Kidney (tissue), 14 donors: Measurements from ENCODE around the gene SH3RF1. TPM values are rescaled to one million over a fixed set of nuclear protein-coding genes. Genes with fewer than 3 reads are reported as not detected.

ENCODE experiments used
- DNase-seq, 5 donors: peaks; one replicate each; pipeline ENCODE4 v3.0.0-alpha.2; 2013 to 2020
- FAIRE-seq: peaks from 2 replicates; lab custom pipeline; 2012; peaks lifted over from hg19 to GRCh38; lab: Jason Lieb, UNC
- H3K27ac ChIP-seq, 2 donors: one replicate each; pipeline ENCODE4 v1.7.0; 2013; ENCODE audit warnings: low read depth in 2 of 2, low read length in 2 of 2, inconsistent platforms in 1 of 2
- H3K27me3 ChIP-seq: one replicate; pipeline ENCODE4 v1.7.1; 2013; ENCODE audit warnings: low read length, inconsistent platforms; ENCODE audit not compliant: control insufficient read depth, insufficient read depth
- H3K36me3 ChIP-seq, 3 donors: one replicate each; pipeline versions ENCODE4 v1.7.0 to v1.7.1; 2013; ENCODE audit warnings: low read length in 3 of 3, control low read depth in 1 of 3, inconsistent platforms in 1 of 3; ENCODE audit not compliant: insufficient read depth in 3 of 3, control insufficient read depth in 2 of 3
- H3K4me1 ChIP-seq, 3 donors: one replicate each; pipeline versions ENCODE4 v1.7.0 to v1.7.1; 2013; ENCODE audit warnings: low read length in 3 of 3, inconsistent platforms in 1 of 3, low read depth in 1 of 3; ENCODE audit not compliant: control insufficient read depth in 2 of 3, insufficient read depth in 2 of 3
- H3K4me3 ChIP-seq, 3 donors: one replicate each; pipeline versions ENCODE4 v1.7.0 to v1.8.1; 2013; ENCODE audit warnings: low read length in 3 of 3, control low read depth in 1 of 3, inconsistent platforms in 1 of 3
- H3K9ac ChIP-seq, 3 donors: one replicate each; pipeline versions ENCODE4 v1.7.0 to v1.7.1; 2013; ENCODE audit warnings: low read length in 3 of 3, control low read depth in 1 of 3, inconsistent platforms in 1 of 3
- H3K9me3 ChIP-seq, 3 donors: one replicate each; pipeline versions ENCODE4 v1.7.0 to v1.7.1; 2013; ENCODE audit warnings: low read length in 3 of 3, control low read depth in 1 of 3, inconsistent platforms in 1 of 3; ENCODE audit not compliant: control insufficient read depth in 2 of 3, insufficient read depth in 1 of 3
- CTCF ChIP-seq: IDR thresholded peaks from 3 replicates; pipeline ENCODE4 v1.5.1; 2012; ENCODE audit warnings: mild to moderate bottlenecking, moderate library complexity, borderline replicate concordance; ENCODE audit not compliant: insufficient read depth; ENCODE audit errors: extremely low read depth
- intact Hi-C: fragments of 100-400 bp; cut with DNase I; formaldehyde crosslinking; loops from one replicate; pipeline ENCODE4 v1.11.1; 2022
- polyA plus RNA-seq: library from polyadenylated mRNA; stranded (reverse); fragments of 350-450 nt; fragmentation: Illumina TruSeq; extraction: RNeasy Lipid Tissue Mini Kit (QIAGEN cat#74804); gene quantifications from one replicate; pipeline ENCODE4 v1.2.3, GENCODE V29; 2014; ENCODE audit warnings: low read depth, low replicate concordance; ENCODE audit not compliant: insufficient read depth
- total RNA-seq: library from RNA; stranded (reverse); fragmentation: NEBNext Ultra II Directional; extraction: Animal tissue kit (Norgen Biotek cat#: 25700); gene quantifications from one replicate; pipeline ENCODE4 v1.2.1, GENCODE V29; 2021
- donor health status: control.
- donor health status: control.
- donor health status: control.
- donor health status: control.
- donor health status: control.
- donor health status: DM: yes; HTN: yes; CAD: no.
- donor health status: Normal renal cell carcinoma (clear cell type).

Gene SH3RF1
- total and polyA plus RNA-seq, 2 donors from 2014 or later: 8.2 to 35.7 TPM

GRCh38 chr4:169150806-169151205 is 120.0 kb downstream of the SH3RF1 start:
- no peak overlapping the region for H3K9ac ChIP-seq
- H3K27me3 ChIP-seq: no peaks in the 10 kb centered on the region
- H3K4me1 ChIP-seq: peaks cover 0 to 5% (median 2%) of the 10 kb centered on the region in 3 donors
- H3K27ac ChIP-seq: no peak overlapping the region
- H3K36me3 ChIP-seq: peaks cover 2 to 20% (median 4%) of the 10 kb centered on the region in 3 donors
- FAIRE-seq: no peak
- no peak for TF ChIP-seq CTCF
- H3K9me3 ChIP-seq: no peaks in the 10 kb centered on the region
- DNase-seq: no peak
- H3K4me3 ChIP-seq: no peak overlapping the region
- intact Hi-C loops: no loop called here

- Histone ChIP-seq H3K9ac (no peak overlapping the region), H3K36me3 (peaks cover 2 to 4% (median 4%) of the 10 kb centered on the region in 3 donors), H3K27ac (peak overlapping the region in 1 of 2 donors; percentile 36), H3K4me3 (no peak overlapping the region), H3K27me3 (no peaks in the 10 kb centered on the region), H3K9me3 (no peaks in the 10 kb centered on the region), H3K4me1 (peaks cover 6 to 11% (median 7%) of the 10 kb centered on the region in 3 donors)
- intact Hi-C loops: no loop called here
- DNase-seq: peak in 1 of 5 donors; percentile 39
- FAIRE-seq: no peak
- TF ChIP-seq CTCF: no peak
Observed at GRCh38 chr4:169148885-169149284, 121.9 kb downstream of the SH3RF1 start.

DNA sequence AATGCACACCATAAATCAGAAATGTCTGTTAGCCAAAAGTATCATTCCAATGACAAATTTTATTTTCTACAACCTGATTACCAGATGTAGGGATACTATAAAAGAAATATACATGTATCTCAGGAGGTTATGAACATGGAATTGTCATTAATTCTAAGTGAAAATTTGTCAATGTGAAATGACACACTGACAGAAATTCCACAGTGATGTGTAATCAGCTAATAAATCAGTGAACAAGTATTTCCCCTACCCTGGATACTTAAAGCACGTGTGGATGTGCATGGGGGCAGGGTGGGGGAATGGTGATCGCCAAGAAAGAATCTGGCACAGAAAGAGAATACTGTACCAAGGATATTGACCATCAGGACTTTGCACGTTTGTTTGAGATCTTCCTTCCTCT is 123.6 kb downstream of the SH3RF1 start:
- no peak for DNase-seq
- Histone ChIP-seq H3K36me3 (peaks cover 0 to 2% (median 0%) of the 10 kb centered on the region in 3 donors), H3K9ac (no peak overlapping the region), H3K27me3 (no peaks in the 10 kb centered on the region), H3K4me1 (peaks cover 10 to 26% (median 12%) of the 10 kb centered on the region in 3 donors), H3K4me3 (no peak overlapping the region), H3K9me3 (no peaks in the 10 kb centered on the region), H3K27ac (peak overlapping the region in 1 of 2 donors; percentile 8)
- intact Hi-C loops: no loop called here
- FAIRE-seq: no peak
- TF ChIP-seq CTCF: no peak
